A673 (cell line): Measurements from ENCODE around the gene IFITM5.

ENCODE experiments used
- CTCF ChIP-seq: fragments of 300-800, 200-600 bp; sonication (generic); conservative IDR thresholded peaks from 2 replicates; pipeline ENCODE4 v1.5.1; 2017; ENCODE audit warnings: low read depth, mild to moderate bottlenecking, antibody characterized with exemption, low read length, moderate library complexity, mixed read lengths
- EZH2 ChIP-seq: fragments of 200-600 bp; sonication (generic); IDR thresholded peaks from 2 replicates; pipeline ENCODE4 v1.6.1; 2017; ENCODE audit warnings: borderline replicate concordance, low read depth, mild to moderate bottlenecking, mixed read lengths, antibody characterized with exemption, low read length; ENCODE audit not compliant: poor library complexity, severe bottlenecking

- TF ChIP-seq CTCF (no peak), EZH2 (no peak)
These were observed 20.0 kb downstream of the IFITM5 start for GRCh38 chr11:279040-279965.
